Pulmonary artery endothelial cell (primary cell): ENCODE results near the gene FYTTD1. TPM values are rescaled to one million over a fixed set of nuclear protein-coding genes. Genes with fewer than 3 reads are reported as not detected.

Experiments used
- DNase-seq: peaks from one replicate; pipeline ENCODE4 v3.0.0-alpha.2; 2011; ENCODE audit warnings: low read depth, low spot score
- total RNA-seq: library from RNA; depleted of rRNA; stranded (reverse); fragments of >200 nt; gene quantifications from 2 replicates; pipeline ENCODE4 v1.2.3, GENCODE V29; 2014

Gene FYTTD1
- total RNA-seq, 1 donor from 2014 or later: 48.7 TPM

GRCh38 chr3:197737319-197737649 is 12.4 kb upstream of the FYTTD1 start:
- no peak for DNase-seq

DNA sequence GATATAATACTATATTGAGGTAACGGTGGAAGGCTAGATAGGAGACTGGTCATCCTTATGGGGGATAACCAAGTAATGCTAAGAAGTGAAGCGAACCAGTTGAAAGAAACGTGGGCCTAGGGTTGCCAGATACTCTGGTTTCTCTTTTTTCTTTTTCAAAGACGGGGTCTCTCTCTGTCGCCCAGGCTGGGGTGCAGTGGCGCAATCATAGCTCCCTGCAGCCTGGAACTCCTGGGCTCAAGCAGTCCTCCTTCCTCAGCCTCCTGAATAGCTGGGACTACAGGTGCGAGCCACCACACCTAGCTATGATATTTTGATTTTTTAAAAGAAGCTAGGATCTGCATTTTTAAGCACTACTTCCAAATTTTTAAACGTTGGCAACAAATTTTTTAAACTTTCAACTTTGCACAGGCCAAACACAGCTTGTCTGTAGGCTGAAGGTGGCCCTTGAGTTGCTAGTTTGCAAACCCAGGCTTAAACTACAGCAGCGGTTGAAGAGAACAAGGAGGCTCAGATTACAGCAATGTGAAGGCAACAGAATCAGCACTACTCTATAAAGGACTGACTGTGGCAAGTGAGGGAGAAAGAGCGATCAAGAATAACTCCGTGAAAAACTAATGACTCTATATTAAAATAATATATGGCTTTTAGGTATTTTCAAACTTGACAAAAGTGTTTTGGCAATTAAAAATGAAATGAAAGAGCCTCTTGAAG is 11.8 kb upstream of the FYTTD1 start:
- DNase-seq: no peak

GRCh38 chr3:197742787-197743186 is 6.9 kb upstream of the FYTTD1 start:
- no peak for DNase-seq

GRCh38 chr3:197746209-197746608 is 3.5 kb upstream of the FYTTD1 start:
- DNase-seq: no peak

DNA sequence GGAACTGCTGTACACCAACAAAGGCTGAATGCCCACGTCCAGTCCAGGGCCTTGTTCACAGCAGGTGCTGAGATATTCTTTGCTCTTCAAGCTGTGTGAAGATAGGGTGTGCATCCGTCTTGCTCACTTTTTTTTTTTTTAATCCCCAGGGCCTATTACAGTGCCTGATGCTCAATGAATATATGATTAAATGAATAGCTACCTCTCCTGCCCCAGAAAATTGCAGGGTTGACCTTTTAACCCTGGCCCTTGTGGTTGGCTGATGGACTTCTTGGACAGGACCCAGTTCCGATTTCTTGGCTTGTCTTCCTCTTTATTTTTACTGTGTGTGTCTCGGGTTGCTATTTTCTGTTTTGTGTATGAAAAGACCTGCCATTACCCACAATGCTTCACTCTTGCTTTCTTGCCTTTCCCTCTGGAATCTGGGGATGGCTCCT is 2.9 kb upstream of the FYTTD1 start:
- DNase-seq: no peak

GRCh38 chr3:197748597-197749314 is 927 bp upstream of the FYTTD1 start:
- no peak for DNase-seq

DNA sequence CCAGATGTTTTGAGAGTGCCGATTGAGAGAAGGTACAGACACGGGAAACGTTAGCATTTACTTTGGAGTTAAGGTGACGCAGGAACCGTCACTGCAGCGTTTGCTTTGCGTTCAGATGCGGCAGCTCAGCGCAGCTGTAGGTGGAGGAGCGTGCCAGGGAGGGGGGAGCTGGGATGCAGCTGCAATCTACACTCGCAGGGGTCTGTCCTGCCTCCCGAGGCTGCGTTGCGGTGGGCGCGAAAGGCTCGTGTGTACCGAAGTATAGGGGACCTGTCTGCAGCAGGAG is 425 bp upstream of the FYTTD1 start:
- DNase-seq: no peak

DNA sequence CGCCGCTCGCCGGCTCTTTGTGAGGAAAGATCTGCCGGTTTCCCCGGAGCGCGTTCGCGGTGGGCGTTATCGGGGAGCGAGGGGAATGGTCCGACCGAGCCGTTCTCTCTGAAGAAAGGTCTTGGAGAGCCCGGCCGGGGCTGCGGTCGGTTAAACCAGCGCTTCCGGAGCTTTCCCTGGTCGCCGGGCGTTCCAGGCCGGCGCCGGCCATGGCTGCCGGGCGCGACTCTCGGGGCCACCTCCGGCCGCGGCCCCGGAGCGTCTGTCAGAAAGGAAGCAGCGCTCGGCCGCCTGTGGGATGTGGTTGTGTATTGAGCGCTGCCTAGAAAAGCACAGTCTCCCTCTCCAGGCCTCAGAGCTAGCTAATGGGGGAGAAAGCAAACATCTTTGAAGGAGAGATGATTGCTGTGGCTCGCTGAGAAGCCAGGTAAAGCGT is 731 bp downstream of the FYTTD1 start:
- peak; percentile 20 for DNase-seq

GRCh38 chr3:197750858-197751737 is 1.4 kb downstream of the FYTTD1 start:
- DNase-seq: no peak

DNA sequence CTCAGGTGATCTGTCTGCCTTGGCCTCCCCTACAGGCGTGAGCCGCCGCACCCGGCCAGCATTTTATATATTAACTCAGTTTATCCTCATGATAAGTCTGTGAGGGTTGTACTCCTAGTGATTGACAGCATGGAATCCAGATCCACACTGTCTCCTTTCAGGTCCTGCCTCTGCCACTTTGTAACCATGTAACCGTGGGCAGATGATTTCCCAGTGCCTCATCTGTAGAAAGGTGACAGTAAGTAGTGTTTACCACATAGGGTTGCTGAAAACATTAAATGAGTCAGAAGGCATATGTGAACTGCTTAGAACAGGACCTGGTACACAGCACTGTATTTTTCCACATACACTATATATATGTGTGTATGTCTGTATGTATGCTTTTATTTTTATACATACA is 2.4 kb downstream of the FYTTD1 start:
- DNase-seq: no peak

GRCh38 chr3:197753263-197753662 is 3.6 kb downstream of the FYTTD1 start:
- no peak for DNase-seq

- DNase-seq: no peak
Observed at GRCh38 chr3:197756704-197757103, 7.0 kb downstream of the FYTTD1 start.

GRCh38 chr3:197758512-197758911 is 8.8 kb downstream of the FYTTD1 start:
- DNase-seq: no peak

DNA sequence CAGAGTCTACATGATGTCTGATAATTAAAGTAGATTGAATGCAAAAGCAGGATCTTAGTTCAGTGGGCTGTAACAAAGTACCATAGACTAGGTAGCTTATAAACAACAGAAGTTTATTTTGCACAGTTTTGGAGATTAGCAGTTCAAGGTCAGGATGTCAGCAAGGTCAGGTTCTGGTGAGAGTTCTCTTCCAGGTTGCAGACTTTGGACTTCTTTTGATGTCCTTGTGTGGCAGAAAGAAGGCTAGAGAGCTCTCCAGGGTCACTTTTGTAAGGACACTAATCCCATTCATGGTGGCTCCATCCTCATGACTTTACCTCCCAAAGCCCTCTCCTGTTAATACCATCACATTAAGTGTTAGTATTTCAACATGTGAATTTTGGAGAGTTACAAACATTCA is 12.1 kb downstream of the FYTTD1 start:
- no peak for DNase-seq

DNA sequence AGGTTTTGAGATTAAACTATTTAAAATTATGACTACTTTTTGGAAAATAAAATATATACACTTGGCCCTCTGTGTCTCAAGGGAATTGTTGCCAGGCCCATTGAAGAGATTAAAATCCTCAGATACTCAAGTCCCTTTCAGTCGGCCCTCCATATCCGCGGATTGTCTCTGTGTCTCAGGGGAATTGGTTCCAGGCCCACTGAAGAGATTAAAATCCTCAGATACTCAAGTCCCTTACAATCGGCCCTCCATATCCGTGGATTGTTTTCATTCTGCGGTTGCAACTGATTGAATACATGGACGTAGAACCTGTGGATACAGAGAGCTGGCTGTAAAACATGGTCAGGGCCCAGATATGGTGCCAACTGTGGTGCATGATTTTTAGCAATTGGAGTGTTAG is 25.6 kb downstream of the FYTTD1 start:
- no peak for DNase-seq

DNA sequence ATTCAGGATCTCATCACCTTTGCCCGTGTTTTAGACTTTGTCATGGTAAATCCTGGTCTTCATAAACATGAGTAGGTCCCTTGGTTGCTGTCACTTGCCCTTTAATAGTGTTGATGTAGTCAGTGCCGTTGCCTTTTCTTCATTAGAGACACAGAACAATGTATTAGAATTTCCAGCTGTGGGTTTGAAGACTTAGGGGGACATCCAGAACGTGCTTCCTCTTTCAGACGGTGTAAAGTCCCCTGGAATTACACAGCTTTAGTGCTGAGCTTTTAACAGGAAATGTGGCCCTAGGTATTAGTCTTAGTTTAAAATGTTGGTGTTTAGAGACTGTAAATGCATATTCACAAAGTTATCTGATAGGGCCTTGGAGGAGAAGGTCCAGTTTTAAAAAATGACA is 32.5 kb downstream of the FYTTD1 start:
- DNase-seq: no peak

DNA sequence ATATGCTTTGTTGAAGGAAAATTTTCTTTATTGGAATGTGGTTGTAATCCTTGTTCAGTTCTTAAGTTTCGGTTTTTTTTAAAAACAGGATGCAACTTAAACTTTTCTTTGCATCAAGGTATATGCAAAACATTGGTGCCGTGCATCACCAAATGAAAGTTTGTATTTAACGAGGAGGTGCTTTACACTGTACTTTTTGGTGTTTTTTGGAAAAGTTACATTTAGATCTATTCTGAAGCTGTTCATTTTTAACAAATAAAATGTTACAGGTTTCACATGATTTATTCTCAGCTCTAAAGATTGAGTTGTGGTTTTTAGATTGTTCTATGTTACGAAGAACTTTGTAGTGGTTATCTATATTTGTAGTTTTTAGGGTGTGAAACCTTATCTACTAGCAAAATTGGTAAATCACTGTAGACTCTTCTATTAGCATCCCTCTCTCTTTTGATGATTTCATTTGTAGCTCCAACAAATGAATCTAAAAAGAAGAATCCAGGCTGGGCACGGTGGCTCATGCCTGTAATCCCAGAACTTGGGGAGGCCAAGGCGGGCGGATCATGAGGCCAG is 34.4 kb downstream of the FYTTD1 start:
- no peak for DNase-seq

GRCh38 chr3:197787412-197787811 is 37.7 kb downstream of the FYTTD1 start:
- no peak for DNase-seq

- DNase-seq: no peak
Observed at GRCh38 chr3:197789309-197789708, 39.6 kb downstream of the FYTTD1 start.

GRCh38 chr3:197790033-197790432 is 40.4 kb downstream of the FYTTD1 start:
- DNase-seq: no peak

GRCh38 chr3:197791113-197791891 is 41.6 kb downstream of the FYTTD1 start, which contains the start of gene LRCH3:
LRCH3 (plus strand) TSS chr3:197791254; CDS start chr3:197791279, 25 bp downstream.
- DNase-seq: peak; percentile 27
